Sigmoid colon (tissue), 7 donors: ENCODE data around the gene LTB. TPM values are rescaled to one million over a fixed set of nuclear protein-coding genes. Genes with fewer than 3 reads are reported as not detected.

ENCODE experiments used
- DNase-seq: peaks from one replicate; pipeline ENCODE4 v3.0.0-alpha.2; 2019
- H3K27ac ChIP-seq, 4 donors: fragments of 200-600 bp; sonication (generic); one replicate each; pipeline ENCODE4 v1.5.1; 2016 to 2019; ENCODE audit warnings: mild to moderate bottlenecking in 1 of 4
- H3K27me3 ChIP-seq, 3 donors: fragments of 200-600 bp; sonication (generic); one replicate each; pipeline ENCODE4 v1.5.1; 2019; ENCODE audit warnings: mild to moderate bottlenecking in 1 of 3
- H3K36me3 ChIP-seq, 4 donors: fragments of 200-600 bp; sonication (generic); one replicate each; pipeline ENCODE4 v1.5.1; 2016 to 2019
- H3K4me1 ChIP-seq, 4 donors: fragments of 200-600 bp; sonication (generic); one replicate each; pipeline ENCODE4 v1.5.1; 2017 to 2019
- H3K4me3 ChIP-seq, 4 donors: fragments of 200-600 bp; sonication (generic); one replicate each; pipeline ENCODE4 v1.5.1; 2017 to 2019; ENCODE audit warnings: mild to moderate bottlenecking in 2 of 4, moderate library complexity in 1 of 4
- H3K9me3 ChIP-seq, 4 donors: fragments of 200-600 bp in 3 of 4; sonication (generic) in 3 of 4; one replicate each; pipeline versions ENCODE4 v1.5.1 to v1.6.1; 2013 to 2019
- EP300 ChIP-seq, 4 donors: sonication (generic); formaldehyde crosslinking; IDR thresholded peaks; one replicate each; pipeline ENCODE4 v1.6.1; 2017; ENCODE audit warnings: antibody characterized with exemption in 4 of 4
- POLR2A ChIP-seq, 2 donors: fragments of 450-650 bp; IDR thresholded peaks; one replicate each; pipeline ENCODE4 v1.6.1; 2016; ENCODE audit warnings: antibody characterized with exemption in 2 of 2, mild to moderate bottlenecking in 2 of 2, moderate library complexity in 2 of 2
- POLR2AphosphoS5 ChIP-seq, 4 donors: sonication (generic); formaldehyde crosslinking; IDR thresholded peaks; one replicate each; pipeline ENCODE4 v1.6.1; 2017; ENCODE audit warnings: antibody characterized with exemption in 4 of 4
- WGBS, 2 donors: extraction: QIAGEN DNeasy Blood & Tissue Kit; methylation state at CpG; one replicate each; pipeline ENCODE4 v1.1.7; 2013; 5-methylcytosine and 5-hydroxymethylcytosine counted together
- intact Hi-C: fragments of 100-400 bp; cut with DNase I; formaldehyde crosslinking; loops from one replicate; pipeline ENCODE4 v1.15.1; 2023
- polyA plus RNA-seq, 3 donors: library from polyadenylated mRNA; stranded (reverse); fragments of 200-250 nt; gene quantifications; one replicate each; pipeline ENCODE4 v1.2.3, GENCODE V29; 2013
- total RNA-seq, 4 donors: library from RNA; depleted of rRNA; stranded (reverse); fragments of >200 nt; gene quantifications; one replicate each; pipeline ENCODE4 v1.1.0, GENCODE V29; 2016
- TF ChIP-seq, protein P1 (sequence below), 4 experiments: fragments of 450-650 bp in 3 of 4; fragments of 200-600 bp in 1 of 4; IDR thresholded peaks; one replicate each; pipeline ENCODE4 v1.5.1; 2016 to 2019; ENCODE audit warnings: antibody characterized with exemption in 4 of 4, mild to moderate bottlenecking in 3 of 4, moderate library complexity in 2 of 4
- donor health status: healthy with polysubstance abuse.
- donor health status: Bipolar disorder and iron deficiency.
- donor health status: healthy.

The LTB gene
- total and polyA plus RNA-seq, 7 donors, result 0.66 to 90.8 (median 1.9) TPM; not detected in 2

DNA sequence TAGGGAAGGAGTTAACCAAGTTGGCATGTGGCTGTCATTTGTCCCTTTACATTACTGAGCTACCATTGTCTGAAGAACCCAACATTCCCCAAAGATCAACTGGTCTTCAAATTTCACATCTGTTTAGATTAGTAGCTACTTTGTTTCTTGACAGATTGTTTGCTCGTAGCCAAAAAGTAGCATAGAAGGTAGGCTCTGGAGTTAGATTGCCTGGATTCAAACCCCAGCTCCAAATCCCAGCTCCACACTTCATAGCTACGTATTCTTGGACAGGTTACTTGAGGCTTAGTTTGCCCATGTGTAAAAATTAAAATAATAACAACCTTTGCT, 33.7 kb downstream of the LTB start:
- intact Hi-C loops, result loop anchor here (5.0 to 10.0 kb wide), 4 partner anchors 146 to 406 kb away; partner anchors contain the start of genes ABHD16A, LY6G6F, MICA and NELFE
- Histone ChIP-seq H3K4me3 (no peak overlapping the region), H3K9me3 (no peaks in the 10 kb centered on the region), H3K4me1 (peaks cover 0 to 22% (median 13%) of the 10 kb centered on the region in 4 donors), H3K36me3 (peaks cover 0 to 41% (median 4%) of the 10 kb centered on the region in 4 donors), H3K27ac (peak overlapping the region; percentile 85 to 88 (median 86)), H3K27me3 (no peaks in the 10 kb centered on the region)
- no peak for DNase-seq
- TF ChIP-seq, protein P1, sequence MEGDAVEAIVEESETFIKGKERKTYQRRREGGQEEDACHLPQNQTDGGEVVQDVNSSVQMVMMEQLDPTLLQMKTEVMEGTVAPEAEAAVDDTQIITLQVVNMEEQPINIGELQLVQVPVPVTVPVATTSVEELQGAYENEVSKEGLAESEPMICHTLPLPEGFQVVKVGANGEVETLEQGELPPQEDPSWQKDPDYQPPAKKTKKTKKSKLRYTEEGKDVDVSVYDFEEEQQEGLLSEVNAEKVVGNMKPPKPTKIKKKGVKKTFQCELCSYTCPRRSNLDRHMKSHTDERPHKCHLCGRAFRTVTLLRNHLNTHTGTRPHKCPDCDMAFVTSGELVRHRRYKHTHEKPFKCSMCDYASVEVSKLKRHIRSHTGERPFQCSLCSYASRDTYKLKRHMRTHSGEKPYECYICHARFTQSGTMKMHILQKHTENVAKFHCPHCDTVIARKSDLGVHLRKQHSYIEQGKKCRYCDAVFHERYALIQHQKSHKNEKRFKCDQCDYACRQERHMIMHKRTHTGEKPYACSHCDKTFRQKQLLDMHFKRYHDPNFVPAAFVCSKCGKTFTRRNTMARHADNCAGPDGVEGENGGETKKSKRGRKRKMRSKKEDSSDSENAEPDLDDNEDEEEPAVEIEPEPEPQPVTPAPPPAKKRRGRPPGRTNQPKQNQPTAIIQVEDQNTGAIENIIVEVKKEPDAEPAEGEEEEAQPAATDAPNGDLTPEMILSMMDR (IDR thresholded peaks at IDR 0.05), result no peak
- no peak for TF ChIP-seq EP300 (IDR thresholded peaks at IDR 0.05)
- no peak for TF ChIP-seq POLR2A (IDR thresholded peaks at IDR 0.05)
- no peak for TF ChIP-seq POLR2AphosphoS5 (IDR thresholded peaks at IDR 0.05)
- 95 to 99% methylated on average over 2 of the region's 2 CpGs for WGBS, 2 donors

DNA sequence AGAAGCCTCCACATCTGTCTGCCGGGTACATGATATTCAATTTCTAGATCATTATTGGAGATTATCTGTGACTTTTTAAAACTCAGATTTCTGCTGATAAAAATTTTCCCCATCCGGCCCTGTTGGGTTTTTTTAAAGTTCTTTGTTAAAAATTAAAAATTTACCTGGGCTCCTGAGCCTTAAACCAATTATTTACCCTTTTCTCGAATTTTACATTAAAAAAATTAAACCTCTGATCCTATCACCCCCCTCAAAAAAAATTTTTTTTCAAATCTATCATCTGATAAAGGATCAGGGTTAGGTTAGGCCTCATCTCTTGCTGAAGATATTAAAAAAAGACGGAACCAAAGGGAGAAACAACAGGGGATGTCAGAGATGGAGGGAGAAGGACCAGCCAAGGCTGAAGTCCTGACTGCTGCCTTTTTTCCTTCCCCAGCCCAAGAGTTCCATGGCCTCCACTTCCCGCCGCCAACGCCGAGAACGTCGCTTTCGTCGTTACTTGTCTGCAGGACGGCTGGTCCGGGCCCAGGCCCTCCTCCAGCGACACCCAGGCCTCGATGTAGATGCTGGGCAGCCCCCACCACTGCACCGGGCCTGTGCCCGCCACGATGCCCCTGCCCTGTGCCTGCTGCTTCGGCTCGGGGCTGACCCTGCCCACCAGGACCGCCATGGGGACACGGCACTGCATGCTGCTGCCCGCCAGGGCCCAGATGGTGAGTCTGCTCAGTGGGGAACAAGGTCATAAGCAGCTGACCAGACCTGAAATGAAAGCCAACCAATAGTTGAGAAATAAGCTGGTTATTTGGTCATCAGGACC, 34.3 kb downstream of the LTB start:
- no peaks in the 10 kb centered on the region for H3K27me3 ChIP-seq
- peak overlapping the region; percentile 40 to 51 (median 46) for H3K4me3 ChIP-seq
- no peak for DNase-seq
- TF ChIP-seq POLR2AphosphoS5 (IDR thresholded peaks at IDR 0.05) (no peak), POLR2A (IDR thresholded peaks at IDR 0.05) (peak in 1 of 2 donors; percentile 8)
- WGBS, 2 donors, result 81% methylated on average over 24 of the region's 24 CpGs
- H3K4me1 ChIP-seq, result peaks cover 0 to 25% (median 17%) of the 10 kb centered on the region in 4 donors
- intact Hi-C loops, result loop anchor here (2.0 to 10.0 kb wide), 6 partner anchors 33 to 407 kb away; partner anchors contain the start of genes ABHD16A, BAG6, LY6G6F and MICA
- H3K9me3 ChIP-seq, result no peaks in the 10 kb centered on the region
- peak overlapping the region; percentile 85 to 88 (median 86) for H3K27ac ChIP-seq
- peaks cover 0 to 38% (median 3%) of the 10 kb centered on the region in 4 donors for H3K36me3 ChIP-seq

DNA sequence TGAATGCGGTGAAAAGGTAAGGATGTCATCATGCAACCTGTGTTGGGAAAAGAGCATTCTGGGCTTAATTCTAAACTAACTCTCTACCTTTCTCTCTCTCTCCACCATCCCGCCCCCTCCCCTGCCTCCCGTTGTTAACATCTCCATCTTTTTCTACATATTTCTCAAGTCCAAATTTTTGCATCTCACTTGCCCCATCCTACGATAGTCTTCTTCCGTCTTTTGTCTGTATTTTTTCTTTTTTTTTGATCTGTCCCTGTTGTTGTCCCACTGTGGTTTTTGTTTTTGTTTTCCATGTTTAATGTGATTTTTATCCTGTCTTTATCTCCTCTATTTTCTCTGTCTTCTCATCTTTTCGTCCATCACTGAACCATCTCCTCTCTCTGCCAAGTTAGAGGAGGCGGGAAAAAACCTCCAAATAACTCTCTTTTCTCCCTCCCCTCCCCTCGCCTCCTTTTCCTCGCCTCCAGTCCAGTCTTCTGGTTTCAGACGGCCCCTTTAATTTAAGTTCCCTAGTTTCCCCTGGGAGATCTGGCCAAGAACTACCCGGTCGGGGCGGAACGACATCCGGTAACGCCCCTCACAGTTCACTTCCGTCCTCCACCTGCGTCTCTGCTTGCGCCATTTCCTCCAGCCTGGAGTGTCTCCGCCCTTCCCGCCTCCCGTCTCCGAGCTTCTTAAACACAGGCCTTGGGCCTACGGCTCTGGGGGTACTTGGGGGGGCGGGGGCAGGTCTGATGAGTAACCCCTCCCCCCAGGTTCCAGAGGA, 35.1 kb downstream of the LTB start, which contains the start of gene NFKBIL1:
TSS of gene NFKBIL1 (plus strand) at position 651 of the 769 bp plus-strand sequence. CDS start at position 738, 87 bp downstream.
- peak within 1 kb of the TSS; percentile 85 to 88 (median 86) for H3K27ac ChIP-seq
- peaks cover 0 to 30% (median 23%) of the 10 kb centered on the region in 4 donors for H3K4me1 ChIP-seq
- H3K36me3 ChIP-seq, result peaks cover 0 to 36% (median 3%) of the 10 kb centered on the region in 4 donors
- peak; percentile 99 for DNase-seq
- H3K4me3 ChIP-seq, result peak within 1 kb of the TSS; percentile 40 to 51 (median 46)
- no peaks in the 10 kb centered on the region for H3K27me3 ChIP-seq
- no peaks in the 10 kb centered on the region for H3K9me3 ChIP-seq
- intact Hi-C loops, result loop anchor here (1.0 to 10.0 kb wide), 7 partner anchors 34 to 408 kb away; partner anchors contain the start of genes ABHD16A, BAG6, LY6G6F and MICA
- 0% methylated on average over 25 of the region's 25 CpGs for WGBS, 2 donors
- TF ChIP-seq, protein P1 (IDR thresholded peaks at IDR 0.05), result peak in 1 of 4 experiments; percentile 32
- TF ChIP-seq POLR2AphosphoS5 (IDR thresholded peaks at IDR 0.05) (peak; percentile 73 to 88 (median 78)), EP300 (IDR thresholded peaks at IDR 0.05) (peak in 1 of 4 donors; percentile 83), POLR2A (IDR thresholded peaks at IDR 0.05) (peak in 1 of 2 donors; percentile 44)

DNA sequence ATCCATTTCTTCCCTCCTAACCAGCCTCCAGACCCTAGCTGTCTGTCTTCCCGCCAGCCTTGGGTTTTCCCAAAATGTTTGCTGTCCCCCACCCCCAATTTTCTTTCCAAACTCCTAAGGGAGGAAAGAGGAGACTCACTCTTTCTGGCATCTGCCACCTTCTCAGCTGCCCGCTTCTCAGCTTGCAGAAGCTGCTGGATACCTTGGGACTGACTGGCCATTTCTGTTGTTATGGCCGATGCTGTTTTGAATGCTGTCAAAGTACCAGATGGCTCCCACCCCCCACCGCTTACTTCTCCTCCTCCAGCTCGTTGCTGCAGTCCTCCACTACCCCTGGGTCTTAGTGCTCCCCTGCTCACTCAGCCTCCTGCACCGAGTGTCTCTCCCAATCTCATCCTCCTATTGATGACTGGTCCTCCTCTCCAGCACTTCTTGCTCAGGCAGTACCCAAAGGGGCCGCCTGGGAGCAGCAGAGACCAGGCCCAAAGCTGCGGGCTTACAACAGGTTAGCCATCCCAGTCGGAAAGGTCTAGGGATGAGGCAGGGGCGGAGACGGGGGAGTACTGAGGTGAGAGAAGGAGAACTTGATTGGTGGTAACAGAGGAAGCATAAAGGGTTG, 35.8 kb downstream of the LTB start, which contains the start of gene ATP6V1G2:
TSS of gene ATP6V1G2 (minus strand) at position 270 of the 619 bp plus-strand sequence. CDS start at position 221, 49 bp downstream.
- Histone ChIP-seq H3K36me3 (peaks cover 0 to 29% (median 3%) of the 10 kb centered on the region in 4 donors), H3K4me3 (peak within 1 kb of the TSS; percentile 40 to 51 (median 46)), H3K27ac (peak within 1 kb of the TSS; percentile 85 to 88 (median 86)), H3K9me3 (no peaks in the 10 kb centered on the region), H3K27me3 (no peaks in the 10 kb centered on the region), H3K4me1 (peaks cover 0 to 30% (median 23%) of the 10 kb centered on the region in 4 donors)
- no peak for TF ChIP-seq POLR2AphosphoS5 (IDR thresholded peaks at IDR 0.05)
- TF ChIP-seq EP300 (IDR thresholded peaks at IDR 0.05), result no peak
- no peak for TF ChIP-seq POLR2A (IDR thresholded peaks at IDR 0.05)
- TF ChIP-seq, protein P1 (IDR thresholded peaks at IDR 0.05), result peak; percentile 97 to 99 (median 98)
- intact Hi-C loops, result loop anchor here (1.0 to 10.0 kb wide), 7 partner anchors 34 to 408 kb away; partner anchors contain the start of genes ABHD16A, BAG6, LY6G6F and MICA
- WGBS, 2 donors, result 11 to 13% methylated on average over 11 of the region's 11 CpGs
- peak; percentile 94 for DNase-seq
